H54 (cell line): ENCODE data around the gene DCST1.

Source experiments
- DNase-seq: peaks from one replicate; pipeline ENCODE4 v3.0.0; 2011; ENCODE audit warnings: low spot score, mixed read lengths; ENCODE audit not compliant: insufficient read length
- FAIRE-seq: peaks from 3 replicates; lab custom pipeline; 2011; peaks lifted over from hg19 to GRCh38; lab: Jason Lieb, UNC
- POLR2A ChIP-seq: IDR thresholded peaks from 2 replicates; pipeline ENCODE4 v1.6.1; 2011; ENCODE audit warnings: low read depth, mild to moderate bottlenecking, low read length

The DCST1 gene

GRCh38 chr1:155052439-155053395 lies 19.1 kb downstream of the DCST1 start:
- no peak for TF ChIP-seq POLR2A
- no peak for FAIRE-seq
- DNase-seq = no peak

GRCh38 chr1:155053531-155054105 lies 20.0 kb downstream of the DCST1 start:
- FAIRE-seq = no peak
- no peak for TF ChIP-seq POLR2A
- no peak for DNase-seq

- TF ChIP-seq POLR2A = no peak
- DNase-seq (no peak), FAIRE-seq (no peak)
These were observed 23.5 kb downstream of the DCST1 start for GRCh38 chr1:155057104-155057503.

GRCh38 chr1:155057788-155058211 lies 24.2 kb downstream of the DCST1 start:
- DNase-seq (no peak), FAIRE-seq (no peak)
- no peak for TF ChIP-seq POLR2A

GRCh38 chr1:155060736-155061135 lies 27.1 kb downstream of the DCST1 start:
- no peak for DNase-seq
- no peak for FAIRE-seq
- no peak for TF ChIP-seq POLR2A

- FAIRE-seq (peak; percentile 55), DNase-seq (peak; percentile 93)
- TF ChIP-seq POLR2A = no peak
These were observed 27.9 kb downstream of the DCST1 start for GRCh38 chr1:155061381-155062150.

- no peak for DNase-seq
- no peak for TF ChIP-seq POLR2A
- FAIRE-seq = no peak
These were observed 28.6 kb downstream of the DCST1 start for GRCh38 chr1:155062151-155062686.

GRCh38 chr1:155062702-155063411 lies 29.2 kb downstream of the DCST1 start:
- DNase-seq (no peak), FAIRE-seq (no peak)
- TF ChIP-seq POLR2A = no peak

GRCh38 chr1:155063550-155064110 lies 30.0 kb downstream of the DCST1 start, which contains the start of gene EFNA4:
TSS of gene EFNA4 (plus strand) at chr1:155063740. CDS start at chr1:155063824, 84 bp downstream.
- DNase-seq = peak; percentile 87
- TF ChIP-seq POLR2A = peak; percentile 79
- no peak for FAIRE-seq

GRCh38 chr1:155064111-155064831 lies 30.6 kb downstream of the DCST1 start:
- no peak for TF ChIP-seq POLR2A
- no peak for DNase-seq
- FAIRE-seq = no peak

- no peak for DNase-seq
- FAIRE-seq = no peak
- TF ChIP-seq POLR2A = no peak
These were observed 31.3 kb downstream of the DCST1 start for GRCh38 chr1:155064832-155065429.

- FAIRE-seq (no peak), DNase-seq (no peak)
- no peak for TF ChIP-seq POLR2A
These were observed 33.2 kb downstream of the DCST1 start for GRCh38 chr1:155066777-155067176.
